Psoas muscle (tissue), 8 donors: Measurements from ENCODE around the gene HADH. TPM values are rescaled to one million over a fixed set of nuclear protein-coding genes. Genes with fewer than 3 reads are reported as not detected.
A peak's percentile ranks its signal among the peaks of the same experiment; 100 is the strongest.

Source experiments
- ATAC-seq, 4 donors: fragments of 200-7000 bp; cut with Tn5 transposase; one replicate each; pipeline ENCODE4 v1.9.1; 2020; ENCODE audit warnings: moderate library complexity in 3 of 4, mild to moderate bottlenecking in 2 of 4
- DNase-seq, 2 donors: peaks; one replicate each; pipeline ENCODE4 v3.0.0-alpha.2; 2020
- H3K27ac ChIP-seq: fragments of 200-600 bp; one replicate; pipeline ENCODE4 v1.8.0; 2022
- H3K27me3 ChIP-seq, 3 donors: fragments of 200-600 bp in 1 of 3; one replicate each; pipeline versions ENCODE4 v1.6.1 to v1.8.0; 2013 to 2022; ENCODE audit warnings: low read length in 2 of 3, mild to moderate bottlenecking in 2 of 3, moderate library complexity in 1 of 3; ENCODE audit not compliant: insufficient read depth in 3 of 3
- H3K36me3 ChIP-seq, 2 donors: fragments of 200-600 bp in 1 of 2; one replicate each; pipeline versions ENCODE4 v1.6.1 to v1.8.0; 2013 to 2022; ENCODE audit warnings: low read depth in 1 of 2, mild to moderate bottlenecking in 1 of 2, moderate library complexity in 1 of 2; ENCODE audit not compliant: insufficient read depth in 1 of 2
- H3K4me1 ChIP-seq: fragments of 200-600 bp; one replicate; pipeline ENCODE4 v1.8.0; 2022
- H3K4me3 ChIP-seq: fragments of 200-600 bp; one replicate; pipeline ENCODE4 v1.8.0; 2022; ENCODE audit warnings: mild to moderate bottlenecking
- H3K9me3 ChIP-seq: fragments of 200-600 bp; one replicate; pipeline ENCODE4 v1.8.0; 2022
- WGBS, 3 donors: extraction: QIAGEN DNeasy Blood & Tissue Kit; methylation state at CpG; one replicate each; pipeline versions ENCODE4 v1.1.6 to v1.1.7; 2013; 5-methylcytosine and 5-hydroxymethylcytosine counted together
- intact Hi-C, 2 donors: fragments of 100-400 bp; cut with DNase I; formaldehyde crosslinking; loops; one replicate each; pipeline versions ENCODE4 v1.11.0 to v1.14.2; 2022
- long read RNA-seq, 2 donors: library from polyadenylated mRNA; unstranded; transcript quantifications; one replicate each; pipeline ENCODE4 v2.0.0, GENCODE V29; 2021
- polyA plus RNA-seq, 3 donors: library from polyadenylated mRNA; stranded (reverse); fragments of 200-250 nt; gene quantifications; one replicate each; pipeline ENCODE4 v1.2.3, GENCODE V29; 2013
- total RNA-seq, 4 donors: library from RNA; stranded (reverse); fragmentation: NEBNext Ultra II Directional in 2 of 4; extraction: Animal tissue kit (Norgen Biotek cat#: 25700) in 2 of 4; gene quantifications; one replicate each; pipeline versions ENCODE4 v1.2.1 to v1.2.4, GENCODE V29; 2021 to 2023
- TF ChIP-seq, protein P1 (sequence below): fragments of 200-600 bp; IDR thresholded peaks from one replicate; pipeline ENCODE4 v1.8.0; 2022; ENCODE audit warnings: antibody characterized with exemption
- donor health status: healthy with polysubstance abuse.
- donor health status: DM: no; HTN: no; CAD: no; lungs with moderate emphysema.
- donor health status: Bipolar disorder and iron deficiency.
- donor health status: healthy.
- donor health status: DM: yes; HTN: yes; CAD: no.
- donor health status: DM: no; HTN: no; CAD: no.
- donor health status: DM: no; HTN: no; CAD: no.
- donor health status: DM: yes; HTN: yes; CAD: no.

Gene HADH
- total RNA-seq (100 to 1,000 TPM in 3 of 4 donors, 10 to 100 TPM in 1; 84.4 to 150 (median 118) TPM), polyA plus RNA-seq (100 to 1,000 TPM in 1 of 3 donors, 10 to 100 TPM in 2; 26.6 to 125 (median 99.5) TPM)
- long read RNA-seq, donor 1, full-length matches to known transcripts: 106 of 112 reads
- long read RNA-seq, donor 1, partial matches to known transcripts: 2 of 112 reads
- long read RNA-seq, donor 1, other reads (novel, unspliced or antisense): 4 of 112 reads
- long read RNA-seq, donor 2, full-length matches to known transcripts: 297 of 310 reads
- long read RNA-seq, donor 2, partial matches to known transcripts: 4 of 310 reads
- long read RNA-seq, donor 2, other reads (novel, unspliced or antisense): 9 of 310 reads

GRCh38 chr4:107989537-107990386 lies at the start of gene HADH:
HADH (plus strand) TSS chr4:107989889; CDS start chr4:107989933, 44 bp downstream.
- peak; percentile 96 to 100 (median 98) for ATAC-seq
- TF ChIP-seq, protein P1, sequence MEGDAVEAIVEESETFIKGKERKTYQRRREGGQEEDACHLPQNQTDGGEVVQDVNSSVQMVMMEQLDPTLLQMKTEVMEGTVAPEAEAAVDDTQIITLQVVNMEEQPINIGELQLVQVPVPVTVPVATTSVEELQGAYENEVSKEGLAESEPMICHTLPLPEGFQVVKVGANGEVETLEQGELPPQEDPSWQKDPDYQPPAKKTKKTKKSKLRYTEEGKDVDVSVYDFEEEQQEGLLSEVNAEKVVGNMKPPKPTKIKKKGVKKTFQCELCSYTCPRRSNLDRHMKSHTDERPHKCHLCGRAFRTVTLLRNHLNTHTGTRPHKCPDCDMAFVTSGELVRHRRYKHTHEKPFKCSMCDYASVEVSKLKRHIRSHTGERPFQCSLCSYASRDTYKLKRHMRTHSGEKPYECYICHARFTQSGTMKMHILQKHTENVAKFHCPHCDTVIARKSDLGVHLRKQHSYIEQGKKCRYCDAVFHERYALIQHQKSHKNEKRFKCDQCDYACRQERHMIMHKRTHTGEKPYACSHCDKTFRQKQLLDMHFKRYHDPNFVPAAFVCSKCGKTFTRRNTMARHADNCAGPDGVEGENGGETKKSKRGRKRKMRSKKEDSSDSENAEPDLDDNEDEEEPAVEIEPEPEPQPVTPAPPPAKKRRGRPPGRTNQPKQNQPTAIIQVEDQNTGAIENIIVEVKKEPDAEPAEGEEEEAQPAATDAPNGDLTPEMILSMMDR: no peak
- peak; percentile 95 to 96 for DNase-seq
- H3K4me3 ChIP-seq: peak within 1 kb of the TSS; percentile 91
- no peaks in the 10 kb centered on the region for H3K27me3 ChIP-seq
- peak within 1 kb of the TSS; percentile 98 for H3K27ac ChIP-seq
- no peaks in the 10 kb centered on the region for H3K36me3 ChIP-seq
- intact Hi-C loops: loop anchor here (2.0 to 10.0 kb wide), 2 partner anchors 59 to 165 kb away; partner anchors contain the start of genes CYP2U1 (in 1 of the 2) and SGMS2 (in 1 of the 2)
- no peaks in the 10 kb centered on the region for H3K9me3 ChIP-seq
- 0 to 1% (median 0%) methylated on average over 58 to 78 of the region's 78 CpGs for WGBS, 3 donors
- peaks cover 50% of the 10 kb centered on the region for H3K4me1 ChIP-seq

DNA sequence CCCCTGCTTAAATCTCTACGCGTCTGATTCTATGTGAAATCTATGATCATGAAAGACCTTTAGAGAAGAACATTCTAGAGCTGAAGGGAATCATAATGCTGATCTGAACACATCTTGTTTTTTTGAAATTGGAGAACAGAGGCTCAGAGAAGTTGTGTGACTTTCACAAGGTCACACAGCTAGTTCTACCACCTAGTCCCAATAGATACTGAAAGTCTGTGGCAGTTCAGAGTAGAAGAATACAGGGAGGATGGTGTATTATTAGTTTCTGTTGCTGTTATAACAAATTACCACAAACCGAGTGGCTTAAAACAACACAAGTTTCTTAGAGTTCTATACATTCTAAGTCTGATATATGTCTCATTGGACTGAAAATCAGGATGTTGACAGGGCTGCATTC lies 43.9 kb upstream of the HADH start:
- Histone ChIP-seq H3K36me3 (peaks cover 3 to 57% of the 10 kb centered on the region in 2 donors), H3K9me3 (no peaks in the 10 kb centered on the region), H3K27me3 (no peaks in the 10 kb centered on the region), H3K4me3 (no peak overlapping the region), H3K27ac (no peak overlapping the region), H3K4me1 (no peaks in the 10 kb centered on the region)
- DNase-seq (no peak), ATAC-seq (no peak)
- intact Hi-C loops: no loop called here
- 98 to 99% (median 99%) methylated on average over 3 of the region's 3 CpGs for WGBS, 3 donors
- TF ChIP-seq, protein P1: no peak

DNA sequence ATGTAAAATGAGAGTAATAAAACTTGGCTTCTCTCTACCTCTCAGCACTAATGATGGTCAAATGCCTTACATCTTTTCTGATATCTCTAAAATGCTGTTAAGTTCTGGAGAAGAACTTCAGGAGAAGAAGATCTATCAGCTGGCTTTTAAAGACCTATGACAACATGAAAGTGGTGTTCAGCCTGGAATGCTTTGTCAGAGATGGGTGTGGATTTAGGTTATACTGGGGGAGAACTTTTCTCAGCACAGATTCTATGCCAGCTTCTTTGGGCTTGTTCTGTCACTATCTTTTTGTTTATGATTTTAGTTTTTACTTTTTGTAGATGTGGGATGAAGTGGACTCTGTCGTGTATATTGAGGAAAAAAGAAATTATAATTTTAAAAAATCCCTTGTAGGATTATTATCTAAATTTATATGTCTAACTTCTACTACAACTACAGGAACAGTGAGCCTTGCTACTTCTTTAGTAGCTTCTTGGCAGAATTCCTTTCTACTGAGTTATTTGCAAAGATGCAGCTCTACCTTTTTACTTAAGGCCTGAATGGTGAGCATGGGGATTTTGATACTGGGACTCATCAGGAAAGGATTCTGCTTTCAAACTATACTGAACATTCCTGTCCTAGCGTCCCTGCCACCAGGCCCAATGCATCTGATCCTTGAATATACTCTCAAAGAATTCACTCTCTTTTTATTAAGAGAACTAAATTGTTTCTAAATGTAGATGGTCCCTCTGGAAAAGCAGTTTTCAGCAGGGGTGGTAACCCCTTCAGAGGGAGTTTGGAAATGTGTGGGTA lies 38.7 kb upstream of the HADH start:
- no peak overlapping the region for H3K4me3 ChIP-seq
- H3K27ac ChIP-seq: no peak overlapping the region
- peaks cover 0 to 52% of the 10 kb centered on the region in 2 donors for H3K36me3 ChIP-seq
- intact Hi-C loops: no loop called here
- no peaks in the 10 kb centered on the region for H3K4me1 ChIP-seq
- TF ChIP-seq, protein P1: no peak
- 92 to 97% (median 96%) methylated on average over 2 of the region's 2 CpGs for WGBS, 3 donors
- ATAC-seq: no peak
- H3K9me3 ChIP-seq: no peaks in the 10 kb centered on the region
- H3K27me3 ChIP-seq: no peaks in the 10 kb centered on the region
- no peak for DNase-seq

DNA sequence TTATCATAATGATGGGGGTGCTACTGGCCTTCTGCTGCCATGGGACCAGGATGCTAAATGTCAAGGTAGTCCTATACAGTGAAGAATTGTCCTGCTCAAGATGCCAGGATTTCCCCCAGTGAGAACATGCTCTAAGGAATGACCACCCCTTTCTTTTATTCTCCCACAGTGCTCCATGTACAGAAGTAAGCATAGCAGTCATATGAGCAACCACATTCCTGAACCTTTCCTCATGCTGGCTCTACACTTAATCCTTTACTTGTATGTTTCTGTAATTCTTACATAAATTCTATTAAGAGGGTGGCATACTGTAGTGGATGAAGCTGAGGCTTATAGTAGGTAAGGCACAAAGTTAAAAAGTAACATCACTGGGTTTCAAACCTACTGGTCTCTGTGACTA lies 38.1 kb upstream of the HADH start:
- Histone ChIP-seq H3K4me1 (no peaks in the 10 kb centered on the region), H3K36me3 (peaks cover 0 to 46% of the 10 kb centered on the region in 2 donors), H3K4me3 (no peak overlapping the region), H3K9me3 (peaks cover under 1% of the 10 kb centered on the region), H3K27ac (no peak overlapping the region), H3K27me3 (no peaks in the 10 kb centered on the region)
- intact Hi-C loops: no loop called here
- no peak for DNase-seq
- TF ChIP-seq, protein P1: no peak
- ATAC-seq: no peak
